GM12872 (cell line): ENCODE data around the gene PAK1.
A peak's percentile ranks its signal among the peaks of the same experiment; 100 is the strongest.

Experiments
- TF ChIP-seq, protein P1 (sequence below): IDR thresholded peaks from 3 replicates; pipeline ENCODE4 v1.5.1; 2011; ENCODE audit warnings: low read depth, mild to moderate bottlenecking, low read length, moderate library complexity; ENCODE audit not compliant: insufficient read depth

The PAK1 gene

DNA sequence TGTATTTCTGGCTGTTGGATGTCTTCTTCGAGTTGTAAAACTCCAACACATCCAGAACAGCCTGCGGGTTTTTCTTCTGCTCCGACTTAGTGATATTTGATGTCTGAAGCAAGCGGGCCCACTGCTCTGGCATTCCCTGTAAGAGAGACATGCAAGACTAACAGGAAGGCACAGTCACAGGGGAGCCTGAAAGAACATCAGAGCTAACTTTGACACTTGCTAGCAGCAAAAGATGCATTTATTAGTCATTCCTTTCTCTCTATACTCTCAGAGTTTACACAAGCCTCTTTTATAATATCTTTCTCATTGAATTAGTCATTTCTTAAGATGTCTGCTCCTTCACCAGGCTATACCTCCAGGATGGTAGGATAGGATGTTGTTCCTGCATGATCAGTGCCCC lies 94.6 kb downstream of the PAK1 start:
- TF ChIP-seq, protein P1, sequence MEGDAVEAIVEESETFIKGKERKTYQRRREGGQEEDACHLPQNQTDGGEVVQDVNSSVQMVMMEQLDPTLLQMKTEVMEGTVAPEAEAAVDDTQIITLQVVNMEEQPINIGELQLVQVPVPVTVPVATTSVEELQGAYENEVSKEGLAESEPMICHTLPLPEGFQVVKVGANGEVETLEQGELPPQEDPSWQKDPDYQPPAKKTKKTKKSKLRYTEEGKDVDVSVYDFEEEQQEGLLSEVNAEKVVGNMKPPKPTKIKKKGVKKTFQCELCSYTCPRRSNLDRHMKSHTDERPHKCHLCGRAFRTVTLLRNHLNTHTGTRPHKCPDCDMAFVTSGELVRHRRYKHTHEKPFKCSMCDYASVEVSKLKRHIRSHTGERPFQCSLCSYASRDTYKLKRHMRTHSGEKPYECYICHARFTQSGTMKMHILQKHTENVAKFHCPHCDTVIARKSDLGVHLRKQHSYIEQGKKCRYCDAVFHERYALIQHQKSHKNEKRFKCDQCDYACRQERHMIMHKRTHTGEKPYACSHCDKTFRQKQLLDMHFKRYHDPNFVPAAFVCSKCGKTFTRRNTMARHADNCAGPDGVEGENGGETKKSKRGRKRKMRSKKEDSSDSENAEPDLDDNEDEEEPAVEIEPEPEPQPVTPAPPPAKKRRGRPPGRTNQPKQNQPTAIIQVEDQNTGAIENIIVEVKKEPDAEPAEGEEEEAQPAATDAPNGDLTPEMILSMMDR: no peak

DNA sequence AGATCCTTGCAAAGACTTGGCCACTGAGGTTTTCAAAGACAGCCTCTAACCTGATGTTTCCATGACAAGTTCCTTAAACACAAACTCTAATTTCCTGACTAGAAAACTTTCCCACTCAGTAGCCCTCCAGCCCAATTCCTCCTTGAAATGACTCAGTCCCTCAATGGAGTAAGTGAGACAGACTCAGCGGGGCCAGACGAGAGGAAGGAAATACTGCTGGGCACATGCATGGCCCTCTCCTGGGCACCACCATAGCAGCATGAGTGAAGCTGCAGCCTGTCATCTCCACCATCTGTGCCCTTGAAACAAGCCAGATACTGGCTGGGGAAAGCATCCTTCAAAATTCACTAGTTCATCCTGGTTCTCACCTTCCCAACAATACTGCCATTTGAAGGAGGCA lies 96.2 kb downstream of the PAK1 start:
- TF ChIP-seq, protein P1: no peak

DNA sequence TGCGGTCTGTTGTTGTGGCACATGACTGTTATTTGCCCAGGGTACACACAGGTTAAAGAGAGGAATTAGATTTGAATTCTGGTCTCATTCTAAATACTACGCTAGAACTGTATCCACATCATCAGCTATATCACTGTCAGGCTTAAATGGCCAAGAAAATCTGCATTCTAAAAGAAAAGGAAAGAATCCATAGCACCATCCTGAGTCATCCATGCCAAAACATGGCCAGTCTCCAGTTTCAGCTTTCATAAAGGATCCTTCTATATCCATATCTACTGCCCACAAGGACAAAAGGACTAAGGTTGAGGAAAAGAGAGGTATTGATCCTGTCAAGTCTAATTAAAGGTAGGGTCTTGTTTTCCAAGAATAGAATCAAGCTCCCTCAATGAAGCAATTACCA lies 98.8 kb downstream of the PAK1 start:
- TF ChIP-seq, protein P1: no peak

DNA sequence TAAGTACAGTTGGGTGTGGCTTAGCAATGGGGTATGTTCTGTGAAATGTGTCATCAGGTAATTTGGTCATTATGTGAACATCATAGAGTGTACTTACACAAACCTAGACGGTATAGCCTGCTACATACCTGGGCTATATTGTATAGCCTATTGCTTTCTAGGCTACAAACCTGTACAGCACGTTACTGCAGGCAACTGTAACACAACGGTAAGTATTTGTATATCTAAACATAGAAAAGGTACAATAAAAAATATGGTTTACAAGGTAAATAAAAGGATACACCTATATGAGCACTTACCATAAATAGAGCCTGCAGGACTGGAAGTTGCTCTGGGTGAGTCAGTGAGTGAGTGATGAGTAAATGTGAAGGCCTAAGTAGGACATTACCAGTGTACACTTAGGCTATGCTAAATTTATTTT lies 99.3 kb downstream of the PAK1 start:
- TF ChIP-seq, protein P1: no peak

DNA sequence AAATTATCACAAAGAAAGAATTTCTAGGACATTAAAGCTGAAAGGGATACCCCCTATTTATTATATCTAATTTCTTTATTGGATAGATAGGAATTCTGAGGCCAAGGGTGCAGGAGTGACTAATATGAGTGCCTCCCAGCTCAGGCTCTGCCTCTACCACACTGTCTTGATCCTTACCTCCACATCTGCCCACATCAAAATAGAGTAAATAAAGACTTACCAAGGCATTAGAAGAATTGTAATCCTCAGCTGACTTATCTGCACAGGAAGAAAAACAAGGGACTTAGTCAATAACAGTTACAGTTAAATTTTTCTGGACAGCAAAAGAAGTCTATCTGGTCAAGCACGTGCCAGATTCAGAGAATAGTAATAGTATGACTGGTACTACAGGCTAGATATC lies 99.8 kb downstream of the PAK1 start:
- TF ChIP-seq, protein P1: no peak

DNA sequence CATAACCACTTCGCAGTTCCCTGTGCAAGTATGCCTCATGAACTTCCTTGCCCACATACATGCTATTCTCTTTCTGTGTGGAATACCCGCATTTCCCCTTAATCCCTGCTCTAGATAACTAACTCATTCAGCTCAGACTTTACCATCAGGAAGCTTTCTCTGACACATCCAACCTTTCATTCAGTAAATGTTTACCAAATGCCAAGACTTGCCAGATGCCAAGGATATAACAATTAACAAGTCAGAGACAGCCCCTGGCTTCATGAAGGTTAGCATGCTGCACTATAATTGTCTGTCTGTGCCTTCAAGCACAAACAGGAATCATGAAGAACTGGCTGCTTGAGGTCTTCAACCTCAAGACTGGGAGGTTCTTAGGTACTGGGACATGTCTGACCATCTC lies 101.2 kb downstream of the PAK1 start:
- TF ChIP-seq, protein P1: no peak

DNA sequence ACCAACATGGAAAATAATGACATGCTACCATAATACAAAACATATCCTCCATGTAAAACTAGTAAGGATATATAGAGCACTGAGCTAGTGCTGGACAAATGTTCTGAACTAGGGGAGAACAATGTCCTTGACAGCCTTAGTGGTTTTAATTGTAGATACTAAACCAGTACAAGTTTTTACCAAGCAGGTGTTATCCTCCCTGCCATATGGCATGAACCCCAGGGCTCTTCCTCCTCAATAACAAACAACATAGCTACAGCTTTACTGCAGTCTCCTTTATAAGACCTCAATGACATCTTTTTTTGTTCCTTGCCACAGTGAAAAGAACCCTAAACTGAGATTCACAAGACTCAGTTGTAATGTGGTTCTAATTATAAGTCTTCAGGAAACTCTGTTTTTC lies 102.2 kb downstream of the PAK1 start:
- TF ChIP-seq, protein P1: no peak

DNA sequence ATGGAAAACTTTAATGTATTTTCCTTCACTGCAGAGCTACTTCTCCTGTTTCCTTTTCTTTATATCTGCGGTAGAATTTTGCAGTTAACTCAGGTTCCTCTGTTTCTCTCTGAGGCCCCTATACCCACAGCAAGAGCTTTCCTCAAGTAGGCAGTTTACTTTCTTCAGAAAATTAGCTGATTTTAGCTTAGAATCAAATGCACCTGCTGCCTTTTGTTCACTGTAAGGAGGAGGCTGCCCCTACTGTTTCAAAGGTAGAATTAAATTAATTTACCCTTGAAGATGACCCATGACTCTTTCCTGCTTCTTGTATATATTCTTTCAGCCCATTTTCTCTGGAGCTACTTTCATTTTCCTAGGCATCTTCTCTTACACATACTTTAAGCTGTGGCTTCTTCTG lies 103.7 kb downstream of the PAK1 start:
- TF ChIP-seq, protein P1: peak; percentile 14; the same call in 1 of the 3 replicates
